HCT116 (cell line): ENCODE data around the gene HJURP. TPM values are rescaled to one million over a fixed set of nuclear protein-coding genes. Genes with fewer than 3 reads are reported as not detected.

Experiments used
- ATAC-seq: fragments of 200-7000 bp; cut with Tn5 transposase; 2 replicates; pipeline ENCODE4 v1.9.1; 2020; ENCODE audit warnings: mild to moderate bottlenecking, moderate library complexity
- BruUV-seq: library from RNA; stranded (reverse); fragments of 400-500 nt; replicated peaks from 2 replicates; lab custom pipeline; 2021; lab: Mats Ljungman, UMichigan
- CTCF ChIA-PET: fragments of 300-600 bp; sonication (Branson Sonifier 250); formaldehyde crosslinking; loops from one replicate; lab custom pipeline; 2021; ENCODE audit warnings: antibody characterized with exemption; lab: Charles Lee
- POLR2A ChIA-PET: fragments of 300-600, 350-600 bp; sonication (Branson Sonifier 250); formaldehyde crosslinking; loops from one replicate; lab custom pipeline; 2021; ENCODE audit warnings: antibody characterized with exemption; lab: Charles Lee
- RAD21 ChIA-PET, 2 experiments: fragments of 300-600 bp; sonication (Branson Sonifier 250); formaldehyde crosslinking; loops; one replicate each; lab custom pipeline; 2023; ENCODE audit warnings: low total read pairs in 2 of 2; ENCODE audit not compliant: uncharacterized antibody in 2 of 2, unreplicated experiment in 2 of 2, low non-redundant PET in 1 of 2; lab: Charles Lee
- DNase-seq: peaks from one replicate; pipeline ENCODE4 v3.0.0-alpha.2; 2010; ENCODE audit warnings: low read depth, low spot score
- H2AFZ ChIP-seq: fragments of 200-600 bp; shearing (Covaris generic), sonication (generic); 2 replicates; pipeline ENCODE4 v1.6.1; 2017; ENCODE audit warnings: low read depth, mixed run types, mixed read lengths, antibody characterized with exemption, low read length; ENCODE audit not compliant: poor library complexity, severe bottlenecking
- H3K27ac ChIP-seq: 2 replicates; pipeline ENCODE4 v1.5.1; 2012; ENCODE audit warnings: low read depth, low read length
- H3K27me3 ChIP-seq: fragments of 200-600 bp; sonication (generic); 2 replicates; pipeline ENCODE4 v1.6.1; 2016; ENCODE audit warnings: mixed run types, low read length, mixed read lengths; ENCODE audit not compliant: insufficient read depth
- H3K36me3 ChIP-seq, 2 experiments: fragments of 200-500 bp in 1 of 2; fragments of 200-600 bp in 1 of 2; sonication (Bioruptor generic) in 1 of 2; sonication (generic) in 1 of 2; 2 replicates each; pipeline versions ENCODE4 v1.5.1 to v1.6.1; 2014 to 2016; ENCODE audit warnings: low read length in 2 of 2, inconsistent platforms in 1 of 2, mixed read lengths in 1 of 2, mixed run types in 1 of 2; ENCODE audit not compliant: insufficient read depth in 2 of 2, control insufficient read depth in 1 of 2
- H3K4me1 ChIP-seq, 2 experiments: fragments of 200-600 bp in 1 of 2; sonication (generic) in 1 of 2; 2 replicates each; pipeline versions ENCODE4 v1.5.1 to v1.6.1; 2012 to 2017; ENCODE audit warnings: low read length in 2 of 2, inconsistent platforms in 1 of 2, mild to moderate bottlenecking in 1 of 2, mixed read lengths in 1 of 2, mixed run types in 1 of 2, moderate library complexity in 1 of 2; ENCODE audit not compliant: insufficient read depth in 2 of 2, control insufficient read depth in 1 of 2
- H3K4me2 ChIP-seq: fragments of 200-600 bp; sonication (generic); 2 replicates; pipeline ENCODE4 v1.6.1; 2017; ENCODE audit warnings: mixed run types, low read length, mixed read lengths
- H3K4me3 ChIP-seq, 2 experiments: fragments of 200-600 bp in 1 of 2; sonication (generic) in 1 of 2; replicated peaks in 1 of 2; 2 replicates each; pipeline ENCODE4 v1.5.1; 2011 to 2016; ENCODE audit warnings: low read length in 2 of 2, control low read depth in 1 of 2, low read depth in 1 of 2, mild to moderate bottlenecking in 1 of 2, mixed read lengths in 1 of 2, mixed run types in 1 of 2
- H3K79me2 ChIP-seq: fragments of 200-600 bp; sonication (generic); 2 replicates; pipeline ENCODE4 v1.6.1; 2017; ENCODE audit warnings: mild to moderate bottlenecking, mixed run types, low read length, moderate library complexity, mixed read lengths; ENCODE audit not compliant: insufficient read depth
- H3K9ac ChIP-seq: fragments of 200-600 bp; sonication (generic); 2 replicates; pipeline ENCODE4 v1.6.1; 2016; ENCODE audit warnings: low read length, mixed read lengths
- H3K9me2 ChIP-seq: fragments of 200-600 bp; sonication (generic), shearing (Covaris generic); 2 replicates; pipeline ENCODE4 v1.6.1; 2017; ENCODE audit warnings: mixed run types, mild to moderate bottlenecking, moderate library complexity; ENCODE audit not compliant: insufficient read depth
- H3K9me3 ChIP-seq, 2 experiments: fragments of 200-500 bp in 1 of 2; fragments of 200-600 bp in 1 of 2; sonication (Bioruptor generic) in 1 of 2; sonication (generic) in 1 of 2; 2 replicates each; pipeline ENCODE4 v1.6.1; 2014 to 2017; ENCODE audit warnings: low read length in 2 of 2, mixed read lengths in 2 of 2, inconsistent platforms in 1 of 2, low read depth in 1 of 2, mild to moderate bottlenecking in 1 of 2, mixed run types in 1 of 2, moderate library complexity in 1 of 2; ENCODE audit not compliant: control insufficient read depth in 1 of 2, insufficient read depth in 1 of 2
- H4K20me1 ChIP-seq: fragments of 200-600 bp; sonication (generic), shearing (Covaris generic); 2 replicates; pipeline ENCODE4 v1.6.1; 2017; ENCODE audit warnings: mixed run types, mild to moderate bottlenecking, moderate library complexity; ENCODE audit not compliant: insufficient read depth
- CEBPB ChIP-seq: IDR thresholded peaks from 2 replicates; pipeline ENCODE4 v1.6.1; 2012; ENCODE audit warnings: low read depth
- EZH2phosphoT487 ChIP-seq: fragments of 200-600 bp; IDR thresholded peaks from 2 replicates; pipeline ENCODE4 v1.6.1; 2018; ENCODE audit warnings: antibody characterized with exemption, borderline replicate concordance
- TCF7L2 ChIP-seq: IDR thresholded peaks from 2 replicates; pipeline ENCODE4 v1.7.0; 2011; ENCODE audit warnings: borderline replicate concordance, inconsistent platforms; ENCODE audit not compliant: insufficient read depth, insufficient read length; ENCODE audit errors: extremely low read depth
- intact Hi-C: fragments of 100-400 bp; cut with micrococcal nuclease; formaldehyde crosslinking; loops from 2 replicates; pipeline ENCODE4 v1.10.0; 2022
- total RNA-seq: library from RNA; stranded (reverse); gene quantifications from one replicate; pipeline ENCODE4 v1.2.1, GENCODE V29; 2021; ENCODE audit not compliant: unreplicated experiment
- TF ChIP-seq, protein P1 (sequence below): IDR thresholded peaks from 2 replicates; pipeline ENCODE4 v1.6.1; 2012

The HJURP gene
- total RNA-seq, 1 experiment from 2014 or later: 64.1 TPM

DNA sequence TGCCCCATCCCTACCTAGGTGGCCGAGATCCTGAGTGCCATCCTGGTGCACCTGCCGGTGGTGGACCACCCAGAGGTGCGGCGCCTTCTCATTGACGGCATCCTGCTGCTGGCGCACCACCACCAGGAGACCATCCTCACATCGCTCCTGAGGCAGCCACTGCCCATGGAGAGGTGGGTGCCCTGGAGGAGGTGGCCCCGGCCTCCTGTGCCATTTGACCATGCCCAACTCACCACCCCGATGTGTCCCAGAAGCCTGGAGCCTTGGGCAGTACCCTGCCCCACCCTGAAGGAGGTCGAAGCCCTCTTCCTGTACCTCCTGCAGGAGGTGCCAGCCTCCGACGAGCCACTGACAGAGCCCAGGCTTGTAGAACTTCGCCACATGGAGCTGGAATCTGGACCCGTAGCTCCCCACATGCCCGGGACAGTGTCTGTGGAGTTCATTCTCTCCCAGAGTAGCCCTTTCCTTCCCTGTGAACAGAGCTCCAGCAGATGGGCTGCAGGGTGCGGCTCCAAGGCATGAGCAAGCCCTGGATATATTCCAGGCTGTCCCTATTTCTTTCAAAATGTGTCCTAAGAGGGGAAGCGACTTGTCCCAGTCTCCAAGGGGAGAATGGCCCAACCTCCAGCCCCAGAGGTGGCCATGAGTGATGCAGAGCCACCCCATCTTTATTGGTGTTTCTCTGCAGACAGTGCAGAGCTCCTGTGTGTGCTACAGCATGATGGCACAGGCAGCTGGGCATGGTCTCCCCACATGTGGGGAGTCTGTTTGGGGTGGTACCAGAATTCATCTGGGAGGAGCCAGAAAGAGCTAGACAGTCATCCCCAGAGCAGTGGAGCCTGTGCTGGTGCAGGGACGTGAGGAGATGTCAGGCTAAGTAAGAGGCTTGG lies 34.2 kb downstream of the HJURP start (continued):
- TF ChIP-seq TCF7L2: no peak

DNA sequence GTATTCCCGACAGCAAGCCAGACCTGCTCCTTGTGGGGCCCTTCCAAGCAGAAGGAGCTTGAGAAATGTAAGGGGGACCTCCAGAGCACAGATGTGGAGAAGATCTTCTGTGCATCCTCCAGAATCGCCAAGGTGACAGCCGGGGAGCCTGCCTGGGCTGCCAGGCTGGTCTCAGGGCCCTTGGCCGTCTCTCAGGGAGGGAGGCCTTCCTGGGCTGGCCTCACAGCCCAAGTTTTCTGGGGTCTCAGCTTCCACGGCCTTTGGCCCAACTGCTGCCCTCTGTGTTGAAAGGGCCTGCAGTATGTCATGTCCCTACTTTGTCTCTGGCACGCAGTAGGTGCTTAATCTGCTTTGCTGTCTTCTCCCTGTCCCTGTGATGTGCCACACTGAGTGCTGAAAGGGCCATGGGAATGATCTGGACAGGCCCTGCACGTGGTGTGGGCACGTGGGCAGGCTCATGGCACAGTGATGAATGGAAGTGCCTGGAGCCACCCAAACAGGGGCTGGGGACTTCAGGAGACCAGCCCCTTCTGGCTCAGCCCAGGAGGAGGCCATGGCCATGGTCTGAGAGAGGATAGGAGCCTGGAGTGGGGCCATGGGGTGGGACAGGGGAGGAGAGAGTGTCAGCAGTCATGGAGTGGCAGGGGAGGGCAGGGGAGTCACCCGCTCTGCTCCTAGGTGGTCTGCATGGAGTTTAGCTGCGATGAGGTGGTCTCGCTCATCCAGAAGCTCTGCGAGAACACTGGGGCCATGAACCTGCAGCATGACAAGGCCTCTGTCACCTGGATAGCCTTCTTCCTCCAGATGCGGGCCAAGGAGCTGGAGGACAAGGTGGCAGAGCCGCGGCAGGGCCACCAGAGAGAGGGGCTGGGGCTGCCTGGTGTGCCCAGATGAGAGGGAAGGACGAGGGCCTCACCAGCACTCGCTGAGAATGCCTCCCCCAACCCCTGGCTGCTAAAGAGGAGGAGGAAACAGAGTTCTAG lies 35.4 kb downstream of the HJURP start:
- CTCF ChIA-PET: no interaction called here
- no peak for ATAC-seq

More for the DNA sequence above, 35.4 kb downstream of the HJURP start:
- no peak overlapping the region for H2AFZ ChIP-seq
- H3K9me3 ChIP-seq: no peaks in the 10 kb centered on the region
- no peaks in the 10 kb centered on the region for H3K9me2 ChIP-seq
- H3K4me2 ChIP-seq: no peak overlapping the region
- TF ChIP-seq EZH2phosphoT487: no peak
- TF ChIP-seq, protein P1, sequence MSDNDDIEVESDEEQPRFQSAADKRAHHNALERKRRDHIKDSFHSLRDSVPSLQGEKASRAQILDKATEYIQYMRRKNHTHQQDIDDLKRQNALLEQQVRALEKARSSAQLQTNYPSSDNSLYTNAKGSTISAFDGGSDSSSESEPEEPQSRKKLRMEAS: no peak
- no peak for TF ChIP-seq CEBPB
- no peak overlapping the region for H3K4me3 ChIP-seq
- intact Hi-C loops: no loop called here
- H4K20me1 ChIP-seq: no peaks in the 10 kb centered on the region
- H3K79me2 ChIP-seq: no peaks in the 10 kb centered on the region
- no peaks in the 10 kb centered on the region for H3K36me3 ChIP-seq
- ChIA-PET RAD21 (no interaction called here), POLR2A (no interaction called here)
- H3K27ac ChIP-seq: no peak overlapping the region
- DNase-seq: no peak
- BruUV-seq: no TSS peak
- no peak overlapping the region for H3K9ac ChIP-seq
- H3K4me1 ChIP-seq: no peaks in the 10 kb centered on the region
- no peaks in the 10 kb centered on the region for H3K27me3 ChIP-seq
